PC-9 (cell line): ENCODE data around the gene RUNX1. TPM values are rescaled to one million over a fixed set of nuclear protein-coding genes. Genes with fewer than 3 reads are reported as not detected.

Source experiments
- BruUV-seq: library from RNA; stranded (reverse); fragments of 400-500 nt; replicated peaks from 2 replicates; lab custom pipeline; 2021; lab: Mats Ljungman, UMichigan
- CTCF ChIA-PET: fragments of 300-600 bp; sonication (Branson Sonifier 250); formaldehyde crosslinking; loops from one replicate; lab custom pipeline; 2022; ENCODE audit warnings: antibody characterized with exemption; lab: Charles Lee
- POLR2A ChIA-PET: fragments of 300-600 bp; sonication (Branson Sonifier 250); formaldehyde crosslinking; loops from one replicate; lab custom pipeline; 2022; ENCODE audit warnings: antibody characterized with exemption; ENCODE audit not compliant: unreplicated experiment; lab: Charles Lee
- DNase-seq, 2 experiments: peaks; one replicate each; pipeline versions ENCODE4 v3.0.0 to v3.0.0-alpha.2; 2015 to 2022; ENCODE audit warnings: mixed read lengths in 1 of 2
- H2AFZ ChIP-seq: fragments of 200-600 bp; sonication (generic); 2 replicates; pipeline ENCODE4 v1.8.1; 2017; ENCODE audit warnings: antibody characterized with exemption
- H3F3A ChIP-seq: fragments of 200-600 bp; sonication (generic); 2 replicates; pipeline ENCODE4 v1.8.1; 2017; ENCODE audit warnings: antibody characterized with exemption, mild to moderate bottlenecking, low read depth; ENCODE audit not compliant: insufficient read depth
- H3K27ac ChIP-seq: fragments of 200-600 bp; sonication (generic); 2 replicates; pipeline ENCODE4 v1.6.1; 2016; ENCODE audit warnings: mixed run types
- H3K27me3 ChIP-seq: fragments of 200-600 bp; sonication (generic); 2 replicates; pipeline ENCODE4 v1.6.1; 2016; ENCODE audit warnings: low read depth, mixed run types; ENCODE audit not compliant: insufficient read depth
- H3K36me3 ChIP-seq: fragments of 200-600 bp; sonication (generic); 2 replicates; pipeline ENCODE4 v1.6.1; 2016; ENCODE audit warnings: low read depth, mixed run types
- H3K4me1 ChIP-seq: fragments of 200-600 bp; sonication (generic); replicated peaks from 2 replicates; pipeline ENCODE4 v1.6.1; 2016; ENCODE audit warnings: mixed run types; ENCODE audit not compliant: insufficient read depth
- H3K4me2 ChIP-seq: fragments of 200-600 bp; sonication (generic); 2 replicates; pipeline ENCODE4 v1.6.1; 2017; ENCODE audit warnings: mixed run types
- H3K4me3 ChIP-seq: fragments of 200-600 bp; sonication (generic); 2 replicates; pipeline ENCODE4 v1.6.1; 2016; ENCODE audit warnings: mixed run types
- H3K79me2 ChIP-seq: fragments of 200-600 bp; sonication (generic); 2 replicates; pipeline ENCODE4 v1.6.1; 2017; ENCODE audit warnings: low read depth, mixed run types
- H3K9me2 ChIP-seq: fragments of 200-600 bp; sonication (generic); 2 replicates; pipeline ENCODE4 v1.8.1; 2017; ENCODE audit warnings: mild to moderate bottlenecking; ENCODE audit not compliant: insufficient read depth
- H3K9me3 ChIP-seq: fragments of 200-600 bp; sonication (generic); 2 replicates; pipeline ENCODE4 v1.8.1; 2016; ENCODE audit warnings: low read depth; ENCODE audit not compliant: insufficient read depth
- H4K20me1 ChIP-seq: fragments of 200-600 bp; sonication (generic); 2 replicates; pipeline ENCODE4 v1.8.1; 2017; ENCODE audit not compliant: insufficient read depth
- EZH2 ChIP-seq: fragments of 200-600 bp; sonication (generic); IDR thresholded peaks from 2 replicates; pipeline ENCODE4 v1.8.0; 2017; ENCODE audit warnings: antibody characterized with exemption, low read depth
- intact Hi-C: fragments of 100-400 bp; cut with micrococcal nuclease; formaldehyde crosslinking; loops from one replicate; pipeline ENCODE4 v1.10.0; 2022; ENCODE audit not compliant: unreplicated experiment
- total RNA-seq: library from RNA; stranded (reverse); gene quantifications from 2 replicates; pipeline ENCODE4 v1.2.3, GENCODE V29; 2021
- TF ChIP-seq, protein P1 (sequence below): fragments of 200-600 bp; sonication (generic); conservative IDR thresholded peaks from 2 replicates; pipeline ENCODE4 v1.6.1; 2017; ENCODE audit warnings: mixed run types, antibody characterized with exemption, mild to moderate bottlenecking, moderate library complexity

RUNX1 gene
- total RNA-seq, 1 experiment from 2014 or later, result 58.5 TPM

DNA sequence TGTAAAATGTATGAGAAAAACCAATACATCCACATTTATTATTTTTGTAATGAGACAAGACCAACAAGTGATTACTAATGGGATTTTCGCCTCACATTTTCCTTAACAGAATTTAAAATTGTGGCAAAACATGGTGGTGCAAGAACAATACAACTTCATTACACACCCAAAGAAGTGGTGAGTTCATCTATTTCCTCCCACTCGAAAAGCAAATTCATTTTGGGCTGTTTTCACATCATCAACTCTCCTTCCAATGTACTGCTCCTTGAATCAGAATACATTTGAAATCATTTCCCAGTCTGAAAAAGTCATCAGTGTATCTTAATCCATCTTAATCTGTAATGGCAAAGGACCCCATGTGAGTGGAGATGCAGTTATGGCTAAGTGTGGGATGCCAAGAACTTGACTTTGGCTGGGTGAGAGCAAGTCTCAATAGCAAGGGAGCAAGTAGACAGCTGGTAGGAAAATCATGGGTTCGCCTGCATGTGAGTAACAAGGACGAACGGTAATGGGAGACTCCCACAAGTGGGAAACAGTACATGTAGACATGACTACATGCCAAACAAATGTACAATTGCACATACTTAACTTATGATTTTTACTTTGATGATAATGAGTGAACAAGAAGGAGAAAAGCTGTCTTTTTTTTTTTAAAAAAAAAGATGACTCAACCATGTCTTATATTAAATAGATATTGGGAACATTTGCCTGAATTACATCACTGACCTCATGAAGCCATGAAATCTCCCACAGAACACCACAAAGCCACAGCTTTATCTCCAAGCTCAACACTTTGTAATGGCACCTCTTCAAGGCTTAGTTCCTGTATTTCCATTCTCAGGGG, 46.0 kb downstream of the RUNX1 start:
- Histone ChIP-seq H3K27ac (no peak overlapping the region), H3K79me2 (peaks cover 73% of the 10 kb centered on the region), H3K9me3 (no peaks in the 10 kb centered on the region), H3F3A (peaks cover 7% of the 10 kb centered on the region; the same call in 1 of the 2 replicates), H3K4me2 (no peak overlapping the region), H3K4me1 (no peaks in the 10 kb centered on the region), H3K27me3 (no peaks in the 10 kb centered on the region), H3K4me3 (no peak overlapping the region), H3K36me3 (0 out of 2 replicates have a peak, but pooled peaks cover 6% of the 10 kb centered on the region), H3K9me2 (no peaks in the 10 kb centered on the region), H4K20me1 (no peaks in the 10 kb centered on the region), H2AFZ (no peak overlapping the region)
- no peak for TF ChIP-seq EZH2
- TF ChIP-seq, protein P1, sequence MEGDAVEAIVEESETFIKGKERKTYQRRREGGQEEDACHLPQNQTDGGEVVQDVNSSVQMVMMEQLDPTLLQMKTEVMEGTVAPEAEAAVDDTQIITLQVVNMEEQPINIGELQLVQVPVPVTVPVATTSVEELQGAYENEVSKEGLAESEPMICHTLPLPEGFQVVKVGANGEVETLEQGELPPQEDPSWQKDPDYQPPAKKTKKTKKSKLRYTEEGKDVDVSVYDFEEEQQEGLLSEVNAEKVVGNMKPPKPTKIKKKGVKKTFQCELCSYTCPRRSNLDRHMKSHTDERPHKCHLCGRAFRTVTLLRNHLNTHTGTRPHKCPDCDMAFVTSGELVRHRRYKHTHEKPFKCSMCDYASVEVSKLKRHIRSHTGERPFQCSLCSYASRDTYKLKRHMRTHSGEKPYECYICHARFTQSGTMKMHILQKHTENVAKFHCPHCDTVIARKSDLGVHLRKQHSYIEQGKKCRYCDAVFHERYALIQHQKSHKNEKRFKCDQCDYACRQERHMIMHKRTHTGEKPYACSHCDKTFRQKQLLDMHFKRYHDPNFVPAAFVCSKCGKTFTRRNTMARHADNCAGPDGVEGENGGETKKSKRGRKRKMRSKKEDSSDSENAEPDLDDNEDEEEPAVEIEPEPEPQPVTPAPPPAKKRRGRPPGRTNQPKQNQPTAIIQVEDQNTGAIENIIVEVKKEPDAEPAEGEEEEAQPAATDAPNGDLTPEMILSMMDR, result no peak
- ChIA-PET POLR2A (no interaction called here), CTCF (interaction anchor here (0.6 kb wide), 1 partner anchor 217 kb away, joined by 3 read pairs; no protein-coding TSS in a partner anchor)
- no peak for DNase-seq
- intact Hi-C loops, result no loop called here
- no TSS peak for BruUV-seq

DNA sequence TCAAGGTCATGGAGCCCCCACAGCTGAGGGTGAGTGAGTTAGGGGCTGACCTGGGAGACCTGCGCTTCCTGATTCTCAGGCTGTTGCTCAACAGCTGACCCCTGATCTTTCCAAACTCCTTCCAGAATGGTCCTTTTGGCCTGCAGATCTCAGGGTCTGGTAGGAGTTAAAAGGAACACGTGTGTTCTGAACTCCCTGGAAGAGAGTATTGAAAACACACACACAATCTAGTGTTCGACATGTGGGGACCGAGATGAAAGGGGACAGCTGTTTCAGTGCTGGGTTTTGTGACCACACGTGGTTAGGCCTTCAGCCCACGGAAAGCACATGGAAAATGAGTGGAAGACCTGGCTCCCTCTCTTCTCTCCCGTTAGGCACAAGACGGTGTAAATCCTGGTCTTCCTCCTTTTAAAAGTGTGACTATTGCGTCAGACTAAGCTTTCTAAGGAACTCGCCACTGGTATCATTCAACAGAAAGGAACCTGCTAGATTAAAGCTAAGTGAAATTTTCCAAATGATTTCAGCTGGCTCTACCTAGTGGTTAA, 49.6 kb downstream of the RUNX1 start:
- Histone ChIP-seq H3K9me3 (no peaks in the 10 kb centered on the region), H3K27me3 (no peaks in the 10 kb centered on the region), H3K79me2 (peaks cover 86% of the 10 kb centered on the region), H2AFZ (no peak overlapping the region), H3F3A (peaks cover 10% of the 10 kb centered on the region; the same call in 1 of the 2 replicates), H3K4me2 (no peak overlapping the region), H4K20me1 (no peaks in the 10 kb centered on the region; the same call in 1 of the 2 replicates), H3K4me3 (no peak overlapping the region), H3K4me1 (peaks cover 8% of the 10 kb centered on the region), H3K27ac (no peak overlapping the region), H3K36me3 (0 out of 2 replicates have a peak, but pooled peaks cover 2% of the 10 kb centered on the region), H3K9me2 (no peaks in the 10 kb centered on the region)
- DNase-seq, result no peak
- BruUV-seq, result no TSS peak
- ChIA-PET POLR2A (no interaction called here), CTCF (no interaction called here)
- intact Hi-C loops, result no loop called here
- TF ChIP-seq EZH2, result no peak
- TF ChIP-seq, protein P1, result no peak

DNA sequence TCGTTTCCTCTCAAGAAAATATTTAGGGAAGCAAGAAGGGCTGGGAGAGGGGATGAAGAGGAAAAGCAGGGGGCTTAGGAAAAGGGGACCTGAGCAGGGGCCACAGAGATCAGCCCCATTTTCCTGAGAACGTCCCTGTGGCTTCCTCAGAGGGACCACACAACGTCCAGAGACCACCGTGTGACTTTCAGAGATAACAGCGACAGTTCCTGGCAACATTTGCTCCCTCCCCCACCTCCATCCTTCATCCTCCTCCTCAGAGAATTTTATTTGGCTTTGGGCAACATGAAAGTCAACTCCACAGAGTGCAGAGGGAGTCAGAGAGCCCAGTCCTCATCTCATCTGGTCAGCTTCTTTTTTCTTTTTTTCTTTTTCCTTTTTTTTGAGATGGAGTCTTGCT, 50.9 kb downstream of the RUNX1 start:
- Histone ChIP-seq H3K36me3 (0 out of 2 replicates have a peak, but pooled peaks cover 2% of the 10 kb centered on the region), H3K9me3 (no peaks in the 10 kb centered on the region), H3F3A (peaks cover 3% of the 10 kb centered on the region; the same call in 1 of the 2 replicates), H3K27ac (no peak overlapping the region), H4K20me1 (no peaks in the 10 kb centered on the region; the same call in 1 of the 2 replicates), H3K27me3 (no peaks in the 10 kb centered on the region), H3K4me3 (no peak overlapping the region), H3K4me2 (no peak overlapping the region), H3K4me1 (peaks cover 8% of the 10 kb centered on the region), H2AFZ (no peak overlapping the region), H3K9me2 (no peaks in the 10 kb centered on the region), H3K79me2 (peaks cover 84% of the 10 kb centered on the region)
- DNase-seq, result no peak
- ChIA-PET CTCF (no interaction called here), POLR2A (no interaction called here)
- intact Hi-C loops, result no loop called here
- no TSS peak for BruUV-seq
- TF ChIP-seq EZH2, result no peak
- TF ChIP-seq, protein P1, result no peak
